ENCODE measurements around the gene QKI. TPM values are rescaled to one million over a fixed set of nuclear protein-coding genes. Genes with fewer than 3 reads are reported as not detected.

Gene QKI
- total RNA-seq, 2 donors from 2014 or later, result 9.1 to 28.0 TPM

- DNase-seq, result no peak
- no peaks in the 10 kb centered on the region for H3K9me3 ChIP-seq
- no peak overlapping the region for H3K27ac ChIP-seq
- no peaks in the 10 kb centered on the region for H3K36me3 ChIP-seq
- intact Hi-C loops (cut with DNase I), result no loop called here
- H3K27me3 ChIP-seq, result no peaks in the 10 kb centered on the region
- H3K4me3 ChIP-seq, result no peak overlapping the region
- no peak for TF ChIP-seq CTCF (IDR thresholded peaks at IDR 0.05)
- no peak overlapping the region for H3K9ac ChIP-seq (ENCODE audit: low read depth in 2 of 2, low read length in 2 of 2)
- H3K4me1 ChIP-seq, result no peaks in the 10 kb centered on the region
These were observed 93.4 kb downstream of the QKI start for GRCh38 chr6:163507965-163508364.

DNA sequence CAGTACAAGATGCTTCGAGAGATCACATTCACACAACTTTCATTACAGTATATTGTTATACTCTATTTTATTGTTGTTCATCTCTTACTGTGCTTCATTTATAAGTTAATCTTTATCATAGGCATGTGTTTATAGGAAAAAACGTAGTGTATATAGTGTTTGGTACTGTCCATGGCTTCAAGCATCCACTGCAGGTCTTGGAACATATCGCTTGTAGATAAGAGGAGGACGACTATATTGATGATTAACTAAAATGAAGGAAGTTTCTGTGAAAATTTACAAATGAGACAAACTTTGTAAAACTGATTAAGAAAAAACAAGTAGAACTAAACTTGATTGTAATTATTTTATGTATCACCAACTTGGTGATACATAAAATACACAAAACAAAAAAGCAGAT lies 98.5 kb downstream of the QKI start:
- intact Hi-C loops (cut with DNase I), result no loop called here
- Histone ChIP-seq H3K4me3 (no peak overlapping the region), H3K27ac (no peak overlapping the region), H3K9ac (ENCODE audit: low read depth in 2 of 2, low read length in 2 of 2) (no peak overlapping the region), H3K36me3 (no peaks in the 10 kb centered on the region), H3K4me1 (no peaks in the 10 kb centered on the region), H3K27me3 (no peaks in the 10 kb centered on the region), H3K9me3 (no peaks in the 10 kb centered on the region)
- TF ChIP-seq CTCF (IDR thresholded peaks at IDR 0.05), result no peak
- DNase-seq, result no peak

DNA sequence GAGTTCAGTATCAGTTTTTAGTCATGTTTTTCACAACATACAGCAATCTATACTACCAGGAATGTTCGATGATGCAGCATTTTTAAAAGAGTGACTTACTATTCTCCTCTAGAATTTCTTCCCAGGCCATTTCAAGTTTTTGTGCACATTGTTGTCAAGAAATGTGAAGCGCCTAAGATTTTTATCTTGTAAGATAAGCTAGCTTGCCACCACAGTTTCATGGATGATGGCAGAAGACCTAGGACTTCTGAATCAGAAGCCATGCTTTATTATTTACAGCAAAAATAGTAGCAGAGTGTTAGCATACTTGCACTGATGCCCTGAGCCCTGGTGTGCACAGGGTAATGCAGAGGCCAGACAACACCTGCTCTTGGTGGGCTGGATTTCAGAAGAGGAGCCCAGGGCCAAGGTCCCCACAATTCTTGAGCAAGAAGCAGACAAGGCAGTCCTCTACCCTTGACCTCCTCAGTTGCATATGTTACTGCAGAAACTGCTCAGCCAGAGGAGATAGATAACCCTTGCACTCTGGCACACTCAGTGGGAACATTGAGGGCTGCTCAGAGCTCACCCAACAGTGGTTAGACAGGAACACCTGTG lies 99.2 kb downstream of the QKI start:
- Histone ChIP-seq H3K4me3 (no peak overlapping the region), H3K4me1 (no peaks in the 10 kb centered on the region), H3K36me3 (no peaks in the 10 kb centered on the region), H3K27me3 (no peaks in the 10 kb centered on the region), H3K9me3 (no peaks in the 10 kb centered on the region), H3K27ac (no peak overlapping the region), H3K9ac (ENCODE audit: low read depth in 2 of 2, low read length in 2 of 2) (no peak overlapping the region)
- intact Hi-C loops (cut with DNase I), result no loop called here
- no peak for TF ChIP-seq CTCF (IDR thresholded peaks at IDR 0.05)
- no peak for DNase-seq

DNA sequence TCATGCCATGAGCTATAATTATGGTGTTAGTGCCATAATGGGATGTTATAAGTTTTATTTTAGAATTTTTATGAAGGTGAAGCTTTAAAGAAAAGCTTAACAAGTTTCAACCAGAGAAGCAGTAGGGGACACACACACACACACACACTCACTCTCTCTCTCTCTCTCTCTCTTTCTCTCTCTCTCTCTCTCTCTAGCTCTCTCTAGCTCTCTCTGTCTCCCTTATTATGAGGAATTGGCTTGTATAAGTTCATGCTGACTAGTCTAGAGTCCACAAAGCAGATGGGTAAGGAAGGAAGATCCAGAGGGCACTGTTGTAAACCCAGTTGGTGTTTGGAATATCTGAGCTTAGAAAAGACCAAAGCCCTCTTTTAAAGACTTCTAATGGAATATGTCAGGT lies 102.4 kb downstream of the QKI start:
- H3K9ac ChIP-seq (ENCODE audit: low read depth in 2 of 2, low read length in 2 of 2), result no peak overlapping the region
- no peaks in the 10 kb centered on the region for H3K4me1 ChIP-seq
- H3K27ac ChIP-seq, result no peak overlapping the region

DNA sequence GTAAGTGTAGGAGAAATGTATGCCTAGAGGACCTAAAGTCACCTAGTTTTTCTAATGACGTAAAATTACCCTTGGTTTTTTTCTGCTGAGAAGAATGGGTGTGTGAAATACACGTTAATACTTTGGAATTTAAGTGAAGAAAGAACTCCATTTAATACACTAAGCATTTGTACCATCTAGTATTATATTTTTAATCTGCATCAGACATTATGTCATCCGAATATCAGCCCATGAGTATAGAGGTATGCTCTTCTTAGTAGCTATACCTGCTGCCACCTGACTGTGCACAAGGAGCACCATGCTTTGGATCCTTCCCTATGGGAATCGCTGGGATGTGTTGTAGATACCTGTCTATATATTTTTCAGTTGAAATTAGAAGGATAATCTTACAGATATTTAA lies 106.4 kb downstream of the QKI start:
- H3K4me3 ChIP-seq, result no peak overlapping the region
- no peak for TF ChIP-seq CTCF (IDR thresholded peaks at IDR 0.05)
- H3K36me3 ChIP-seq, result no peaks in the 10 kb centered on the region
- no peaks in the 10 kb centered on the region for H3K27me3 ChIP-seq
- no peak overlapping the region for H3K27ac ChIP-seq
- intact Hi-C loops (cut with DNase I), result no loop called here
- no peaks in the 10 kb centered on the region for H3K9me3 ChIP-seq
- no peak overlapping the region for H3K9ac ChIP-seq (ENCODE audit: low read depth in 2 of 2, low read length in 2 of 2)
- H3K4me1 ChIP-seq, result no peaks in the 10 kb centered on the region
- DNase-seq, result no peak

More for the DNA sequence above, 102.4 kb downstream of the QKI start:
- intact Hi-C loops (cut with DNase I), result no loop called here
- Histone ChIP-seq H3K27me3 (no peaks in the 10 kb centered on the region), H3K9me3 (no peaks in the 10 kb centered on the region), H3K4me3 (no peak overlapping the region), H3K36me3 (no peaks in the 10 kb centered on the region)
- DNase-seq, result no peak
- TF ChIP-seq CTCF (IDR thresholded peaks at IDR 0.05), result no peak

All from colonic mucosa (tissue), 4 donors.